ENCODE measurements around the gene HBB. TPM values are rescaled to one million over a fixed set of nuclear protein-coding genes. Genes with fewer than 3 reads are reported as not detected.

Gene HBB
- total RNA-seq, 2 experiments from 2014 or later = not detected

- CTCF ChIA-PET = no interaction called here
- H3K36me3 Mint-ChIP-seq = no peaks in the 10 kb centered on the region
- ATAC-seq (no peak), DNase-seq (no peak)
- no peak overlapping the region for H3K27ac Mint-ChIP-seq
- peaks cover 7% of the 10 kb centered on the region for H3K4me1 Mint-ChIP-seq
- no peak overlapping the region for H3K4me3 Mint-ChIP-seq
- no peaks in the 10 kb centered on the region for H3K27me3 Mint-ChIP-seq
- no peaks in the 10 kb centered on the region for H3K9me3 Mint-ChIP-seq (ENCODE audit: low read depth)
These were observed 2.5 kb upstream of the HBB start for GRCh38 chr11:5229356-5229755.

- H3K4me1 Mint-ChIP-seq = no peaks in the 10 kb centered on the region
- no peak overlapping the region for H3K4me3 Mint-ChIP-seq
- no peaks in the 10 kb centered on the region for H3K36me3 Mint-ChIP-seq
- no peaks in the 10 kb centered on the region for H3K9me3 Mint-ChIP-seq (ENCODE audit: low read depth)
- CTCF ChIA-PET = no interaction called here
- ATAC-seq (no peak), DNase-seq (no peak)
- no peak overlapping the region for H3K27ac Mint-ChIP-seq
- H3K27me3 Mint-ChIP-seq = no peaks in the 10 kb centered on the region
These were observed 1.3 kb upstream of the HBB start for GRCh38 chr11:5228124-5228523.

GRCh38 chr11:5227681-5228080, 810 bp upstream of the HBB start:
- no peaks in the 10 kb centered on the region for H3K36me3 Mint-ChIP-seq
- H3K4me3 Mint-ChIP-seq = no peak overlapping the region
- ATAC-seq = no peak
- no peaks in the 10 kb centered on the region for H3K27me3 Mint-ChIP-seq
- H3K4me1 Mint-ChIP-seq = no peaks in the 10 kb centered on the region
- H3K27ac Mint-ChIP-seq = no peak overlapping the region
- H3K9me3 Mint-ChIP-seq (ENCODE audit: low read depth) = no peaks in the 10 kb centered on the region
- no peak for DNase-seq
- CTCF ChIA-PET = no interaction called here

GRCh38 chr11:5225480-5225871, 1.4 kb downstream of the HBB start:
- Mint-ChIP-seq H3K36me3 (no peaks in the 10 kb centered on the region), H3K9me3 (ENCODE audit: low read depth) (no peaks in the 10 kb centered on the region), H3K4me1 (no peaks in the 10 kb centered on the region), H3K27ac (no peak overlapping the region), H3K4me3 (no peak overlapping the region), H3K27me3 (no peaks in the 10 kb centered on the region)
- CTCF ChIA-PET = no interaction called here
- DNase-seq (no peak), ATAC-seq (no peak)

- H3K27ac Mint-ChIP-seq = no peak overlapping the region
- DNase-seq (no peak), ATAC-seq (no peak)
- CTCF ChIA-PET = no interaction called here
- H3K4me1 Mint-ChIP-seq = no peaks in the 10 kb centered on the region
- no peaks in the 10 kb centered on the region for H3K27me3 Mint-ChIP-seq
- no peak overlapping the region for H3K4me3 Mint-ChIP-seq
- H3K9me3 Mint-ChIP-seq (ENCODE audit: low read depth) = no peaks in the 10 kb centered on the region
- H3K36me3 Mint-ChIP-seq = no peaks in the 10 kb centered on the region
These were observed 2.1 kb downstream of the HBB start for GRCh38 chr11:5224538-5225479.

GRCh38 chr11:5223686-5224085, 3.2 kb downstream of the HBB start:
- H3K4me1 Mint-ChIP-seq = no peaks in the 10 kb centered on the region
- no peaks in the 10 kb centered on the region for H3K36me3 Mint-ChIP-seq
- H3K9me3 Mint-ChIP-seq (ENCODE audit: low read depth) = no peaks in the 10 kb centered on the region
- CTCF ChIA-PET = no interaction called here
- no peak overlapping the region for H3K27ac Mint-ChIP-seq
- no peak for ATAC-seq
- H3K4me3 Mint-ChIP-seq = no peak overlapping the region
- DNase-seq = no peak
- H3K27me3 Mint-ChIP-seq = no peaks in the 10 kb centered on the region

GRCh38 chr11:5223146-5223545, 3.7 kb downstream of the HBB start:
- Mint-ChIP-seq H3K4me3 (no peak overlapping the region), H3K36me3 (no peaks in the 10 kb centered on the region), H3K9me3 (ENCODE audit: low read depth) (no peaks in the 10 kb centered on the region), H3K4me1 (no peaks in the 10 kb centered on the region), H3K27ac (no peak overlapping the region), H3K27me3 (no peaks in the 10 kb centered on the region)
- CTCF ChIA-PET = no interaction called here
- ATAC-seq (no peak), DNase-seq (no peak)

GRCh38 chr11:5210376-5210885, 16.4 kb downstream of the HBB start:
- Mint-ChIP-seq H3K27ac (no peak overlapping the region), H3K9me3 (ENCODE audit: low read depth) (no peaks in the 10 kb centered on the region), H3K36me3 (no peaks in the 10 kb centered on the region), H3K27me3 (no peaks in the 10 kb centered on the region), H3K4me3 (no peak overlapping the region), H3K4me1 (no peaks in the 10 kb centered on the region)
- DNase-seq (no peak), ATAC-seq (no peak)
- CTCF ChIA-PET = no interaction called here

GRCh38 chr11:5204787-5205186, 22.1 kb downstream of the HBB start:
- no peak overlapping the region for H3K27ac Mint-ChIP-seq
- CTCF ChIA-PET = no interaction called here
- H3K27me3 Mint-ChIP-seq = no peaks in the 10 kb centered on the region
- H3K4me3 Mint-ChIP-seq = no peak overlapping the region
- ATAC-seq = no peak
- no peaks in the 10 kb centered on the region for H3K4me1 Mint-ChIP-seq
- no peaks in the 10 kb centered on the region for H3K9me3 Mint-ChIP-seq (ENCODE audit: low read depth)
- no peak for DNase-seq
- H3K36me3 Mint-ChIP-seq = no peaks in the 10 kb centered on the region

GRCh38 chr11:5203366-5203765, 23.5 kb downstream of the HBB start:
- Mint-ChIP-seq H3K9me3 (ENCODE audit: low read depth) (no peaks in the 10 kb centered on the region), H3K4me1 (no peaks in the 10 kb centered on the region), H3K4me3 (no peak overlapping the region), H3K27ac (no peak overlapping the region), H3K36me3 (no peaks in the 10 kb centered on the region), H3K27me3 (no peaks in the 10 kb centered on the region)
- ATAC-seq = no peak
- DNase-seq = no peak
- CTCF ChIA-PET = no interaction called here

- DNase-seq (no peak), ATAC-seq (no peak)
- Mint-ChIP-seq H3K9me3 (ENCODE audit: low read depth) (no peaks in the 10 kb centered on the region), H3K4me3 (no peak within 1 kb of the TSS), H3K36me3 (no peaks in the 10 kb centered on the region), H3K4me1 (no peaks in the 10 kb centered on the region), H3K27me3 (no peaks in the 10 kb centered on the region), H3K27ac (no peak within 1 kb of the TSS)
- CTCF ChIA-PET = no interaction called here
These were observed 26.3 kb downstream of the HBB start, which contains the start of gene OR51V1 for GRCh38 chr11:5200582-5200981. Gene OR51V1 (minus strand): TSS chr11:5200682. CDS start chr11:5200682, 0 bp downstream.

- Mint-ChIP-seq H3K4me3 (no peak overlapping the region), H3K27me3 (no peaks in the 10 kb centered on the region), H3K4me1 (no peaks in the 10 kb centered on the region), H3K36me3 (no peaks in the 10 kb centered on the region), H3K27ac (no peak overlapping the region), H3K9me3 (ENCODE audit: low read depth) (peaks cover 2% of the 10 kb centered on the region)
- CTCF ChIA-PET = interaction anchor here (0.6 kb wide), 1 partner anchor 16 kb away, joined by 3 read pairs; no protein-coding TSS in a partner anchor
- DNase-seq (no peak), ATAC-seq (no peak)
These were observed 28.6 kb downstream of the HBB start for GRCh38 chr11:5198285-5198684.

GRCh38 chr11:5197536-5197935, 29.3 kb downstream of the HBB start:
- H3K27ac Mint-ChIP-seq = no peak overlapping the region
- no peaks in the 10 kb centered on the region for H3K27me3 Mint-ChIP-seq
- H3K4me3 Mint-ChIP-seq = no peak overlapping the region
- ATAC-seq (no peak), DNase-seq (no peak)
- H3K4me1 Mint-ChIP-seq = no peaks in the 10 kb centered on the region
- peaks cover 5% of the 10 kb centered on the region for H3K9me3 Mint-ChIP-seq (ENCODE audit: low read depth)
- CTCF ChIA-PET = interaction anchor here (0.6 kb wide), 1 partner anchor 200 kb away, joined by 3 read pairs; no protein-coding TSS in a partner anchor
- H3K36me3 Mint-ChIP-seq = no peaks in the 10 kb centered on the region

GRCh38 chr11:5196731-5197130, 30.1 kb downstream of the HBB start:
- CTCF ChIA-PET = no interaction called here
- Mint-ChIP-seq H3K9me3 (ENCODE audit: low read depth) (peaks cover 5% of the 10 kb centered on the region), H3K27me3 (no peaks in the 10 kb centered on the region), H3K36me3 (no peaks in the 10 kb centered on the region), H3K4me3 (no peak overlapping the region), H3K27ac (no peak overlapping the region), H3K4me1 (no peaks in the 10 kb centered on the region)
- DNase-seq (no peak), ATAC-seq (no peak)

Measured in activated CD8-positive, alpha-beta memory T cell treated with anti-CD3 and anti-CD28 coated beads, Interleukin-2, amount 10 ng/mL, durations not matched to agents 7 days and 5 days (primary cell).